PFSK-1 (cell line): ENCODE data around the gene FEZF2.

Experiments used
- POLR2AphosphoS5 ChIP-seq: IDR thresholded peaks from 2 replicates; pipeline ENCODE4 v1.6.1; 2012; ENCODE audit warnings: low read depth, mild to moderate bottlenecking, control low read depth, low read length, moderate library complexity
- REST ChIP-seq, 2 experiments: IDR thresholded peaks; 2 replicates each; pipeline versions ENCODE4 v1.6.1 to v1.8.0; 2011 to 2012; ENCODE audit warnings: low read depth in 2 of 2, low read length in 2 of 2, control low read depth in 1 of 2, inconsistent platforms in 1 of 2, mild to moderate bottlenecking in 1 of 2, moderate library complexity in 1 of 2; ENCODE audit not compliant: insufficient read depth in 1 of 2
- SIN3A ChIP-seq: IDR thresholded peaks from 2 replicates; pipeline ENCODE4 v1.6.1; 2012; ENCODE audit warnings: mild to moderate bottlenecking, low read length, moderate library complexity, borderline replicate concordance; ENCODE audit not compliant: insufficient read depth

- TF ChIP-seq REST (IDR thresholded peaks at IDR 0.05; ENCODE audit: insufficient read depth in 1 of 2, low read depth in 2 of 2, low read length in 2 of 2), result no peak
- TF ChIP-seq POLR2AphosphoS5, result no peak
- TF ChIP-seq SIN3A, result no peak
Measured at GRCh38 chr3:62368705-62369475, 4.5 kb downstream of the FEZF2 start.
